Activated T-helper 1 cell treated with anti-CD3 and anti-CD28 coated beads, Interleukin-12 subunit alpha, Interleukin-12 subunit beta, Interleukin-2, Interleukin-4 antibody, amounts not matched to agents 30 ng/mL and 10 ng/mL and 1 ng/mL, durations not matched to agents 14 hours and 24 hours and 36 hours (primary cell): ENCODE results near the gene CCDC188. TPM values are rescaled to one million over a fixed set of nuclear protein-coding genes. Genes with fewer than 3 reads are reported as not detected.

ENCODE experiments used
- DNase-seq: peaks from one replicate; pipeline ENCODE4 v3.0.0; 2021; ENCODE audit warnings: low spot score
- H3K27ac Mint-ChIP-seq: one replicate; pipeline ENCODE4 v1.8.0; 2021; ENCODE audit warnings: mild to moderate bottlenecking, mixed read lengths
- H3K27me3 Mint-ChIP-seq: one replicate; pipeline ENCODE4 v1.8.0; 2022; ENCODE audit warnings: mild to moderate bottlenecking, moderate library complexity, mixed read lengths; ENCODE audit not compliant: insufficient read depth
- H3K36me3 Mint-ChIP-seq: one replicate; pipeline ENCODE4 v1.8.0; 2021; ENCODE audit warnings: low read depth, mixed read lengths
- H3K4me1 Mint-ChIP-seq: one replicate; pipeline ENCODE4 v1.8.0; 2021; ENCODE audit warnings: low read depth, mixed read lengths
- H3K4me3 Mint-ChIP-seq: one replicate; pipeline ENCODE4 v1.8.0; 2021; ENCODE audit warnings: mild to moderate bottlenecking, moderate library complexity, mixed read lengths
- H3K9me3 Mint-ChIP-seq: one replicate; pipeline ENCODE4 v1.8.0; 2021; ENCODE audit warnings: mixed read lengths
- intact Hi-C: fragments of 100-400 bp; cut with micrococcal nuclease; formaldehyde crosslinking; loops from one replicate; pipeline ENCODE4 v1.15.1; 2024
- total RNA-seq: library from RNA; stranded (reverse); gene quantifications from 2 replicates; pipeline ENCODE4 v1.2.3, GENCODE V29; 2022

CCDC188 gene
- total RNA-seq, 1 donor from 2014 or later = 0.26 TPM

DNA sequence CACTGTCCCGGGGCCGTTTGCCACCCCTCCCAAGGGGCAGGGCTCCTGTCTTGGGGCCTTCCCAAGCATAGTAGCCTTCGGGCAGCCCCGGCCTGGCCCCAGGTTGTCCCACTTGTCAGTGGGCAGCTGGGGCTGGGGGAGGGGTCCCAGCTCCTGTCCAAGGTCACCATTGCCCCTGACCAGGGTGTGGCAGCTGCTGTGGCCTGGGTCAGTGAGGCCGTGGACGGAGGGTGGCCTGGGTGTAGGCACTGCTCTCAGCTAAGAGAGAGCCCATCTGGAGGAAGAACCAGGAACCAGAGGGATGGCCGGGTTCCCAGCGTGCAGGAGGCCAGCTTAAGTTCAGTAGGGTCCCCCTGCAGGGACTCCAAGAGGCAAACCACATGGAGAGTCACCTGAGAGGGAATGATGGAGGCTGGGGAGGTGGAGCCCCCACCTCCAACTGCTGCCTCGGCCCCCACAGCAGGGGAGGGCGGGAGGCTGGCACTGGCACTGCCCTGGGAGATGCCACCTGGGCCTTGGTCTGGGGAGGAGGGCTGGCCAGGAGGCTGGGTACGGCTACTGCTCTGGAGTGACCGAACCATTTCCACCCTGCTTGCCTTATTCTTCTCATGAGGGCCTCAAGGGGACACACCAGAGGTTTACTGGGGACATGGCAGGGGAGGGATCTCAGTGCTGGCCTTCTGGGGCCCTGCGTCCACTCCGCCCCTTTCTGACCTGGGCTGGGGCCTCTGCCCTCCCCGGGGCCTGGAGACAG, 6.8 kb upstream of the CCDC188 start:
- no peak overlapping the region for H3K4me3 Mint-ChIP-seq
- H3K27me3 Mint-ChIP-seq = peaks cover 4% of the 10 kb centered on the region
- H3K4me1 Mint-ChIP-seq = no peaks in the 10 kb centered on the region
- no peaks in the 10 kb centered on the region for H3K36me3 Mint-ChIP-seq
- intact Hi-C loops = loop anchor here (1.0 kb wide), 3 partner anchors 111 to 299 kb away; partner anchors contain the start of gene RTN4R
- no peak overlapping the region for H3K27ac Mint-ChIP-seq
- DNase-seq = no peak
- H3K9me3 Mint-ChIP-seq = no peaks in the 10 kb centered on the region

- DNase-seq = peak; percentile 74
- no peaks in the 10 kb centered on the region for H3K4me1 Mint-ChIP-seq
- no peak overlapping the region for H3K27ac Mint-ChIP-seq
- no peaks in the 10 kb centered on the region for H3K9me3 Mint-ChIP-seq
- no peak overlapping the region for H3K4me3 Mint-ChIP-seq
- intact Hi-C loops = loop anchor here (1.0 kb wide), 3 partner anchors 111 to 299 kb away; partner anchors contain the start of gene RTN4R
- H3K36me3 Mint-ChIP-seq = no peaks in the 10 kb centered on the region
- H3K27me3 Mint-ChIP-seq = peaks cover 4% of the 10 kb centered on the region
Observed at GRCh38 chr22:20156611-20157429, 6.0 kb upstream of the CCDC188 start.

DNA sequence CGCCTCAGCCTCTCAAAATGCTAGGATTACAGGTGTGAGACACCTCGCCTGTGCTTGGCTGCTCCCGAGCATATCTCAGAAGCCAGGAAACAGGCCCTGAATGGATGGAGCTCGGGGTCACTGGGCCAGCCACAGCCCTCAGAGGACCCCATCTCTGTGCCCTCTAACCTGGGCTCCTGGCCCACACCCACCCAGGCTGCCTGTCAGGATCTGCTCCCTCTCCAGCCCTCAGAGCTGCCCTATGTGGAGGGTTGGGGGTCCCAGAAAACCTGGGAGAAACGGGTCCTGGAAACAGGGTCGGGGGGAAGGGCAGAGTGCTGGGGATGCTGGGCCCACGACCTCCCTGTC, 5.2 kb upstream of the CCDC188 start:
- peaks cover 4% of the 10 kb centered on the region for H3K27me3 Mint-ChIP-seq
- H3K4me1 Mint-ChIP-seq = no peaks in the 10 kb centered on the region
- no peak overlapping the region for H3K27ac Mint-ChIP-seq
- no peaks in the 10 kb centered on the region for H3K9me3 Mint-ChIP-seq
- H3K36me3 Mint-ChIP-seq = no peaks in the 10 kb centered on the region
- no peak for DNase-seq
- intact Hi-C loops = no loop called here
- no peak overlapping the region for H3K4me3 Mint-ChIP-seq

GRCh38 chr22:20155330-20156041, 4.6 kb upstream of the CCDC188 start:
- peaks cover 4% of the 10 kb centered on the region for H3K27me3 Mint-ChIP-seq
- peak; percentile 16 for DNase-seq
- H3K4me3 Mint-ChIP-seq = no peak overlapping the region
- intact Hi-C loops = no loop called here
- no peaks in the 10 kb centered on the region for H3K4me1 Mint-ChIP-seq
- H3K36me3 Mint-ChIP-seq = no peaks in the 10 kb centered on the region
- no peak overlapping the region for H3K27ac Mint-ChIP-seq
- H3K9me3 Mint-ChIP-seq = no peaks in the 10 kb centered on the region

- H3K4me1 Mint-ChIP-seq = no peaks in the 10 kb centered on the region
- no peaks in the 10 kb centered on the region for H3K9me3 Mint-ChIP-seq
- DNase-seq = no peak
- peaks cover 4% of the 10 kb centered on the region for H3K27me3 Mint-ChIP-seq
- no peak overlapping the region for H3K27ac Mint-ChIP-seq
- intact Hi-C loops = no loop called here
- no peak overlapping the region for H3K4me3 Mint-ChIP-seq
- H3K36me3 Mint-ChIP-seq = no peaks in the 10 kb centered on the region
Observed at GRCh38 chr22:20154602-20155187, 3.8 kb upstream of the CCDC188 start.

GRCh38 chr22:20153945-20154344, 3.1 kb upstream of the CCDC188 start:
- Mint-ChIP-seq H3K36me3 (no peaks in the 10 kb centered on the region), H3K4me1 (no peaks in the 10 kb centered on the region), H3K27ac (no peak overlapping the region), H3K9me3 (no peaks in the 10 kb centered on the region), H3K27me3 (peaks cover 4% of the 10 kb centered on the region), H3K4me3 (no peak overlapping the region)
- DNase-seq = no peak
- intact Hi-C loops = no loop called here

- no peaks in the 10 kb centered on the region for H3K36me3 Mint-ChIP-seq
- DNase-seq = no peak
Observed at GRCh38 chr22:20152464-20152890, 1.6 kb upstream of the CCDC188 start.

DNA sequence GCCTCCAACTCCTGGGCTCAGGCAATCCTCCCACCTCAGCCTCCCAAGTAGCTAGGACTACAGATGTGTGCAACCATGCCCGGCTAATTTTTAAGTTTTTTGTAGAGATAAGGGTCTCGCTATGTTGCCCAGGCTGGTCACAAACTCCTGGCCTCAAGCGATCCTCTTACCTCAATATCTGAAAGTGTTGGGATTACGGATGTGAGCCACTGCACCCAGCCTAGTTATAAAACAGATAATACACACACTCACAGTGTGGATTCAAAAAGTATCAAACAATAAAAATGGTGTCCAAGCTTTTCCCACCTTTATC, 377 bp upstream of the CCDC188 start:
- DNase-seq = no peak
- Mint-ChIP-seq H3K4me3 (no peak overlapping the region), H3K9me3 (no peaks in the 10 kb centered on the region), H3K36me3 (no peaks in the 10 kb centered on the region), H3K27me3 (no peaks in the 10 kb centered on the region), H3K4me1 (no peaks in the 10 kb centered on the region), H3K27ac (no peak overlapping the region)
- intact Hi-C loops = no loop called here

More at GRCh38 chr22:20152464-20152890, 1.6 kb upstream of the CCDC188 start:
- intact Hi-C loops = no loop called here
- Mint-ChIP-seq H3K27ac (no peak overlapping the region), H3K9me3 (no peaks in the 10 kb centered on the region), H3K4me3 (no peak overlapping the region), H3K4me1 (no peaks in the 10 kb centered on the region), H3K27me3 (peaks cover 2% of the 10 kb centered on the region)

DNA sequence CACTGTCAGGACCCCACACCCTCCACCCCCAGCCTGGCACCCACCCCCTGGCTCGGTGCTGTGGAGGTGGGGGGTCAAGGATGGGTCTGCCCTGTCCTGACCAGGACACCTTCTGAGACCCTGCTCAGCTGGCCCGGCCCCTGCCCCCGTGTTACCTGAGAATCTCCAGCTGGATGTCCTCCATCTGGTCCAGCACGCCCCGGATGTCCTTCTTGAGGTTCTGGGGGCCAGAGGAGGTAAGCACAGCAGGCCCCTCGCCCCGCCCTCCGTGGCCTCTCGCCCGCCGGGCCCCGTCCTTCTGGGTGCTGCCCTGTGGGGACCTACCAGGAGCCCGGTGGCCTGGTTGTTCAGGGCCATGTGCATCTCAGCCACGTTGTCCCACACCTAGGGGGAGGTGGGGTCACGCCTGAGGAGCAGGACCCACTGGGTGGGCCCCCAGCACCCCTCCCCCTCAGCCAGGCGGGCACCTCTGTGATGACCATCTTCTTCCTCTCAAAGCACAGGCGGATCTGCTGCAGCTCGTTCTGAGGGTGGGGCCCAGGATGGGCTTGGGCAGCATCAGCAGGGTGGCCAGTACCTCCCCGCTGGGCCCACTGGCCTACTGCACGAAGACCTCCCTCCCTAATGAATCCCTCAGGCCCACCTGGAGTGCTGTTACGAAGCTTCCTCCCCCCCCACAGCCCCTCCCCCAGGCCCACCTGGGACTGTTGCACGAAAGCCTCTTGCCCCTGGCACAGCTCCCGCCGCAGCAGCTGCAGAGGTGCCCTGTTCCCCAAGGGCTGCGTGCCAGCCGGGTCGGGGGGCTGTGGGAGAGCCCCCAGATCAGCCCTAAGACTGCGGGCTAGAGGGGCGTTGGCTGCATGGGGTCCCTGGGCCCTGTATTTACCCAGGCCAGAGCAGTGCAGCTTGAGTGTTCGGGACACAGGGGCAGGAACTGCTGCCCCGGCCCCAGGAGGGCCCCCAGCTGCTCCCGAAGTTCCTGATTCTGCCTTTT, 1.3 kb downstream of the CCDC188 start:
- DNase-seq = no peak
- H3K36me3 Mint-ChIP-seq = no peaks in the 10 kb centered on the region
- intact Hi-C loops = no loop called here
- H3K9me3 Mint-ChIP-seq = no peaks in the 10 kb centered on the region
- H3K4me1 Mint-ChIP-seq = no peaks in the 10 kb centered on the region
- no peaks in the 10 kb centered on the region for H3K27me3 Mint-ChIP-seq
- no peak overlapping the region for H3K27ac Mint-ChIP-seq
- H3K4me3 Mint-ChIP-seq = no peak overlapping the region

- no peak overlapping the region for H3K27ac Mint-ChIP-seq
- H3K36me3 Mint-ChIP-seq = no peaks in the 10 kb centered on the region
- no peaks in the 10 kb centered on the region for H3K9me3 Mint-ChIP-seq
- H3K4me1 Mint-ChIP-seq = no peaks in the 10 kb centered on the region
- H3K27me3 Mint-ChIP-seq = no peaks in the 10 kb centered on the region
- DNase-seq = no peak
- intact Hi-C loops = no loop called here
- H3K4me3 Mint-ChIP-seq = no peak overlapping the region
Observed at GRCh38 chr22:20148414-20148813, 2.4 kb downstream of the CCDC188 start.

DNA sequence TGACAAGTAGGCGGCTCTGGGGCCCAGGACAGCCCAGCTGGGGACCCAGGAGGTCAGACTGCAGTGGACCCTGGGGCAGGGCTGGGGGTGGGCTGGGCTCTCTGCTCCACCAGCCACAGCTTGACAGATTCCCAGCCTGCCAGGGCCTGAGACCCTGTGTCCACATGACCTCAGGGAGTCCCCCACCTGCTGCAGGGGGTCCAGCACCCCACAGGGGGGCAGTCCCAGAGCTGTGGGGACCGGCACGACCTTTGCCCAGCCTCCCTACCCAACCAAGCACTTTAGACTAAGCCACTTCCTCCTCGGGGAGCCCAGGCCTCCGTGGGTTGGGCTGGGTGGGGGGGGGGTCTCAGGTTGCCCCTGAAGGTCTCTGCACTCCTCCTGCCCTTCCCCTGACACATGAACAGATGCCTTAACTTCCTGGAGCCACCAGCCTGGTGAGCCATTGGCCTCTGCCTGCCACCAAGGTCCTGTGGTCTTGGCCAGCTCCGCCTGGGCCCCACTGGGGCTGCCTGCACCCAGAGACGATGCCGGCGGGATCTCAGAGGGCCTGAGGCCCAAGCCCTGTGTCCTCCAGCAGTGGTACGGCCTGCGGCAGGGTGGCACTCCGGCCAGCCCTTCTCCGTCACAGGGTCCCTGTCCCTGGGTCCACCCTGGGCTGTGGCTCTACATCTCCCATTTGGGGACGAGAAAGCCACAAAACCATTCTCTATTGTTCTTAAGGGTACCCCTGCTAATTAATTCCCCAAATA, 3.4 kb downstream of the CCDC188 start:
- no peaks in the 10 kb centered on the region for H3K4me1 Mint-ChIP-seq
- no peak overlapping the region for H3K27ac Mint-ChIP-seq

More for the DNA sequence above, 3.4 kb downstream of the CCDC188 start:
- H3K27me3 Mint-ChIP-seq = no peaks in the 10 kb centered on the region
- no peaks in the 10 kb centered on the region for H3K9me3 Mint-ChIP-seq
- no peaks in the 10 kb centered on the region for H3K36me3 Mint-ChIP-seq
- intact Hi-C loops = no loop called here
- no peak for DNase-seq
- no peak overlapping the region for H3K4me3 Mint-ChIP-seq
